Measurements from ENCODE around the gene GPR18.

The GPR18 gene

GRCh38 chr13:99208185-99208584, 50.0 kb downstream of the GPR18 start:
- DNase-seq (ENCODE audit: low read depth), result no peak

GRCh38 chr13:99207511-99207910, 50.7 kb downstream of the GPR18 start:
- DNase-seq (ENCODE audit: low read depth), result no peak

GRCh38 chr13:99206873-99207272, 51.3 kb downstream of the GPR18 start:
- DNase-seq (ENCODE audit: low read depth), result no peak

GRCh38 chr13:99206226-99206625, 52.0 kb downstream of the GPR18 start:
- no peak for DNase-seq (ENCODE audit: low read depth)

GRCh38 chr13:99205621-99206220, 52.5 kb downstream of the GPR18 start:
- no peak for DNase-seq (ENCODE audit: low read depth)

All from stimulated activated CD8-positive, alpha-beta memory T cell treated with anti-CD3 and anti-CD28 coated beads, Interleukin-15, amount 100 ng/mL, for 24 hours (primary cell).